ENCODE measurements around the gene EEFSEC. TPM values are rescaled to one million over a fixed set of nuclear protein-coding genes. Genes with fewer than 3 reads are reported as not detected.

EEFSEC gene
- total and polyA plus RNA-seq, 2 experiments from 2014 or later, result 4.9 to 18.7 TPM

- Histone ChIP-seq H3F3A (ENCODE audit: insufficient read depth) (no peaks in the 10 kb centered on the region), H3K4me1 (ENCODE audit: insufficient read depth) (no peaks in the 10 kb centered on the region), H3K27ac (no peak overlapping the region), H3K27me3 (replicated peaks; ENCODE audit: insufficient read depth) (no peaks in the 10 kb centered on the region), H3K9me2 (ENCODE audit: insufficient read depth) (no peaks in the 10 kb centered on the region), H2AFZ (no peak overlapping the region), H3K4me3 (no peak overlapping the region), H4K20me1 (ENCODE audit: insufficient read depth) (no peaks in the 10 kb centered on the region), H3K9ac (no peak overlapping the region), H3K36me3 (ENCODE audit: low read depth) (no peaks in the 10 kb centered on the region), H3K9me3 (ENCODE audit: low read depth) (no peaks in the 10 kb centered on the region), H3K79me2 (ENCODE audit: insufficient read depth) (no peaks in the 10 kb centered on the region), H3K4me2 (ENCODE audit: unreplicated experiment) (no peak overlapping the region)
- TF ChIP-seq EZH2 (IDR thresholded peaks at IDR 0.05; ENCODE audit: insufficient read depth, poor library complexity, severe bottlenecking) (no peak), EZH2phosphoT487 (IDR thresholded peaks at IDR 0.05; ENCODE audit: insufficient read depth, low read depth) (no peak)
- no peak for DNase-seq
- WGBS, 2 experiments (ENCODE audit: low coverage in 1 of 2, low lambda C conversion rate in 2 of 2, missing lambda C conversion rate in 2 of 2), result 96% methylated on average over 12 of the region's 12 CpGs
- in situ Hi-C loops (cut with MboI), result no loop called here
These were observed 196.8 kb downstream of the EEFSEC start for GRCh38 chr3:128349963-128350599.

GRCh38 chr3:128351546-128351945 lies 198.3 kb downstream of the EEFSEC start:
- no peaks in the 10 kb centered on the region for H3F3A ChIP-seq (ENCODE audit: insufficient read depth)
- no peak overlapping the region for H3K27ac ChIP-seq
- H3K9me2 ChIP-seq (ENCODE audit: insufficient read depth), result no peaks in the 10 kb centered on the region
- no peak for TF ChIP-seq EZH2 (IDR thresholded peaks at IDR 0.05; ENCODE audit: insufficient read depth, poor library complexity, severe bottlenecking)
- TF ChIP-seq EZH2phosphoT487 (IDR thresholded peaks at IDR 0.05; ENCODE audit: insufficient read depth, low read depth), result no peak
- H3K79me2 ChIP-seq (ENCODE audit: insufficient read depth), result no peaks in the 10 kb centered on the region
- H4K20me1 ChIP-seq (ENCODE audit: insufficient read depth), result no peaks in the 10 kb centered on the region
- no peak overlapping the region for H2AFZ ChIP-seq
- no peaks in the 10 kb centered on the region for H3K4me1 ChIP-seq (ENCODE audit: insufficient read depth)
- no peaks in the 10 kb centered on the region for H3K27me3 ChIP-seq (replicated peaks; ENCODE audit: insufficient read depth)
- H3K4me2 ChIP-seq (ENCODE audit: unreplicated experiment), result no peak overlapping the region
- in situ Hi-C loops (cut with MboI), result no loop called here
- WGBS, 2 experiments (ENCODE audit: low coverage in 1 of 2, low lambda C conversion rate in 2 of 2, missing lambda C conversion rate in 2 of 2), result 90 to 93% methylated on average over 7 of the region's 7 CpGs
- no peaks in the 10 kb centered on the region for H3K9me3 ChIP-seq (ENCODE audit: low read depth)
- H3K36me3 ChIP-seq (ENCODE audit: low read depth), result no peaks in the 10 kb centered on the region
- DNase-seq, result no peak
- H3K9ac ChIP-seq, result no peak overlapping the region
- H3K4me3 ChIP-seq, result no peak overlapping the region

DNA sequence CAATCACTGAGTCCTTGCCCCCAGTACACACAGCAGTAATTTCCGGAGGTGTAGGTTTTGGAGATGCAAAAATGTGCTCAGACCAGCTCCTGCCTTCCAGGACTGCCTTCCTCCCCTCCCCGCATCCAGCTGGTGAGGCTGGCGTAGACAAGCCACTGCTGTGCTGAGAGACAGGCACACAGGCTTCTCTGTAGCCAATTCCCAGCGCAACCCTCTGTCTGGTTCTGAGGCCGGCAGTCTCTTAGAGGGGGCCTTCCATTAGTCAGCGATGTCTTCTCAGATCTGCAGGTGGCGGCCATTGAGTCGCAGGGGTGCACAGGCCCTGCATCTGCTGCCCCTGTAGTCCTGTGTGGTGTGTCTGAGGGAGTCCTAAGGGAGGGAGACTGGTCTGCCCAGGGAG lies 199.0 kb downstream of the EEFSEC start:
- Histone ChIP-seq H3K27ac (no peak overlapping the region), H3K9me2 (ENCODE audit: insufficient read depth) (no peaks in the 10 kb centered on the region), H3K79me2 (ENCODE audit: insufficient read depth) (no peaks in the 10 kb centered on the region), H4K20me1 (ENCODE audit: insufficient read depth) (no peaks in the 10 kb centered on the region), H3F3A (ENCODE audit: insufficient read depth) (no peaks in the 10 kb centered on the region), H3K9ac (no peak overlapping the region), H3K36me3 (ENCODE audit: low read depth) (no peaks in the 10 kb centered on the region), H2AFZ (no peak overlapping the region), H3K9me3 (ENCODE audit: low read depth) (no peaks in the 10 kb centered on the region), H3K27me3 (replicated peaks; ENCODE audit: insufficient read depth) (no peaks in the 10 kb centered on the region), H3K4me3 (no peak overlapping the region), H3K4me2 (ENCODE audit: unreplicated experiment) (no peak overlapping the region), H3K4me1 (ENCODE audit: insufficient read depth) (no peaks in the 10 kb centered on the region)
- TF ChIP-seq EZH2phosphoT487 (IDR thresholded peaks at IDR 0.05; ENCODE audit: insufficient read depth, low read depth), result no peak
- no peak for TF ChIP-seq EZH2 (IDR thresholded peaks at IDR 0.05; ENCODE audit: insufficient read depth, poor library complexity, severe bottlenecking)
- in situ Hi-C loops (cut with MboI), result no loop called here
- 98% methylated on average over 8 of the region's 8 CpGs for WGBS, 2 experiments (ENCODE audit: low coverage in 1 of 2, low lambda C conversion rate in 2 of 2, missing lambda C conversion rate in 2 of 2)
- no peak for DNase-seq

- Histone ChIP-seq H2AFZ (no peak overlapping the region), H3K4me1 (ENCODE audit: insufficient read depth) (no peaks in the 10 kb centered on the region), H3K9ac (no peak overlapping the region), H3F3A (ENCODE audit: insufficient read depth) (no peaks in the 10 kb centered on the region), H3K9me3 (ENCODE audit: low read depth) (no peaks in the 10 kb centered on the region), H3K36me3 (ENCODE audit: low read depth) (no peaks in the 10 kb centered on the region), H4K20me1 (ENCODE audit: insufficient read depth) (no peaks in the 10 kb centered on the region), H3K79me2 (ENCODE audit: insufficient read depth) (no peaks in the 10 kb centered on the region), H3K9me2 (ENCODE audit: insufficient read depth) (no peaks in the 10 kb centered on the region), H3K4me2 (ENCODE audit: unreplicated experiment) (no peak overlapping the region), H3K4me3 (no peak overlapping the region), H3K27me3 (replicated peaks; ENCODE audit: insufficient read depth) (no peaks in the 10 kb centered on the region), H3K27ac (no peak overlapping the region)
- in situ Hi-C loops (cut with MboI), result no loop called here
- no peak for DNase-seq
- TF ChIP-seq EZH2phosphoT487 (IDR thresholded peaks at IDR 0.05; ENCODE audit: insufficient read depth, low read depth) (no peak), EZH2 (IDR thresholded peaks at IDR 0.05; ENCODE audit: insufficient read depth, poor library complexity, severe bottlenecking) (no peak)
- 92 to 93% methylated on average over 8 of the region's 8 CpGs for WGBS, 2 experiments (ENCODE audit: low coverage in 1 of 2, low lambda C conversion rate in 2 of 2, missing lambda C conversion rate in 2 of 2)
These were observed 200.2 kb downstream of the EEFSEC start for GRCh38 chr3:128353361-128353965.

Data from GM23248 (cell line).